ENCODE results near the gene BPIFA2. TPM values are rescaled to one million over a fixed set of nuclear protein-coding genes. Genes with fewer than 3 reads are reported as not detected.

The BPIFA2 gene
- polyA plus RNA-seq, 1 donor from 2014 or later: not detected

GRCh38 chr20:33131949-33132473 is 35.9 kb upstream of the BPIFA2 start:
- no peaks in the 10 kb centered on the region for H3F3A ChIP-seq (ENCODE audit: insufficient read depth, low read length, poor library complexity, severe bottlenecking)

GRCh38 chr20:33132513-33133372 is 35.2 kb upstream of the BPIFA2 start:
- H3K4me3 ChIP-seq (ENCODE audit: low read length): no peak overlapping the region
- no peaks in the 10 kb centered on the region for H3K79me2 ChIP-seq (replicated peaks; ENCODE audit: insufficient read depth, low read length)
- no peak overlapping the region for H3K9ac ChIP-seq (ENCODE audit: low read length)
- H2AFZ ChIP-seq (ENCODE audit: low read depth, low read length): no peak overlapping the region
- H3F3A ChIP-seq (ENCODE audit: insufficient read depth, low read length, poor library complexity, severe bottlenecking): no peaks in the 10 kb centered on the region
- no peak overlapping the region for H3K27ac ChIP-seq (ENCODE audit: low read length)
- H3K9me3 ChIP-seq (ENCODE audit: low read length): no peaks in the 10 kb centered on the region
- no peaks in the 10 kb centered on the region for H4K20me1 ChIP-seq (ENCODE audit: insufficient read depth)
- no peaks in the 10 kb centered on the region for H3K36me3 ChIP-seq (ENCODE audit: insufficient read depth, low read length)
- no peaks in the 10 kb centered on the region for H3K27me3 ChIP-seq (ENCODE audit: insufficient read depth, low read depth, low read length)
- no peaks in the 10 kb centered on the region for H3K9me2 ChIP-seq (ENCODE audit: insufficient read depth, low read length)
- no peak overlapping the region for H3K4me2 ChIP-seq (ENCODE audit: low read length)
- no peak for TF ChIP-seq CTCF (IDR thresholded peaks at IDR 0.05; ENCODE audit: poor library complexity, severe bottlenecking)
- no peak for TF ChIP-seq MXI1 (conservative IDR thresholded peaks at IDR 0.05; ENCODE audit: poor library complexity, severe bottlenecking)
- no peak for TF ChIP-seq REST (IDR thresholded peaks at IDR 0.05; ENCODE audit: borderline replicate concordance)
- TF ChIP-seq SMC3 (conservative IDR thresholded peaks at IDR 0.05; ENCODE audit: poor library complexity): no peak
- no peak for TF ChIP-seq EP300 (conservative IDR thresholded peaks at IDR 0.05; ENCODE audit: poor library complexity, severe bottlenecking)
- no peak for TF ChIP-seq TAF1 (IDR thresholded peaks at IDR 0.05; ENCODE audit: low read depth)
- no peak for TF ChIP-seq RAD21 (conservative IDR thresholded peaks at IDR 0.05)
- TF ChIP-seq EZH2 (IDR thresholded peaks at IDR 0.05; ENCODE audit: borderline replicate concordance, insufficient read depth, low read length, poor library complexity, severe bottlenecking): no peak
- TF ChIP-seq POLR2AphosphoS5 (IDR thresholded peaks at IDR 0.05): no peak

More at GRCh38 chr20:33131949-33132473, 35.9 kb upstream of the BPIFA2 start:
- no peak overlapping the region for H3K27ac ChIP-seq (ENCODE audit: low read length)
- H3K36me3 ChIP-seq (ENCODE audit: insufficient read depth, low read length): no peaks in the 10 kb centered on the region
- H4K20me1 ChIP-seq (ENCODE audit: insufficient read depth): no peaks in the 10 kb centered on the region
- H3K79me2 ChIP-seq (replicated peaks; ENCODE audit: insufficient read depth, low read length): no peaks in the 10 kb centered on the region
- no peak for TF ChIP-seq EP300 (conservative IDR thresholded peaks at IDR 0.05; ENCODE audit: poor library complexity, severe bottlenecking)
- H3K4me3 ChIP-seq (ENCODE audit: low read length): no peak overlapping the region
- H3K27me3 ChIP-seq (ENCODE audit: insufficient read depth, low read depth, low read length): no peaks in the 10 kb centered on the region
- no peak overlapping the region for H3K4me2 ChIP-seq (ENCODE audit: low read length)
- H3K9me3 ChIP-seq (ENCODE audit: low read length): no peaks in the 10 kb centered on the region
- H3K9ac ChIP-seq (ENCODE audit: low read length): no peak overlapping the region
- no peaks in the 10 kb centered on the region for H3K9me2 ChIP-seq (ENCODE audit: insufficient read depth, low read length)
- no peak overlapping the region for H2AFZ ChIP-seq (ENCODE audit: low read depth, low read length)
